Measurements from ENCODE around the gene PLCB1.

PLCB1 gene

GRCh38 chr20:8213831-8214587 lies 81.9 kb downstream of the PLCB1 start:
- TF ChIP-seq CTCF (IDR thresholded peaks at IDR 0.05; ENCODE audit: extremely low read depth, missing control alignments) = no peak
- DNase-seq (ENCODE audit: low spot score) = peak; percentile 32

- TF ChIP-seq CTCF (IDR thresholded peaks at IDR 0.05; ENCODE audit: extremely low read depth, missing control alignments) = no peak
- no peak for DNase-seq (ENCODE audit: low spot score)
These were observed 83.3 kb downstream of the PLCB1 start for GRCh38 chr20:8215361-8215781.

- DNase-seq (ENCODE audit: low spot score) = no peak
- no peak for TF ChIP-seq CTCF (IDR thresholded peaks at IDR 0.05; ENCODE audit: extremely low read depth, missing control alignments)
These were observed 84.5 kb downstream of the PLCB1 start for GRCh38 chr20:8216375-8217200.

- no peak for TF ChIP-seq CTCF (IDR thresholded peaks at IDR 0.05; ENCODE audit: extremely low read depth, missing control alignments)
- DNase-seq (ENCODE audit: low spot score) = no peak
These were observed 86.8 kb downstream of the PLCB1 start for GRCh38 chr20:8218861-8219260.

GRCh38 chr20:8219403-8219802 lies 87.3 kb downstream of the PLCB1 start:
- DNase-seq (ENCODE audit: low spot score) = no peak

GRCh38 chr20:8220716-8221115 lies 88.7 kb downstream of the PLCB1 start:
- TF ChIP-seq CTCF (IDR thresholded peaks at IDR 0.05; ENCODE audit: extremely low read depth, missing control alignments) = no peak
- no peak for DNase-seq (ENCODE audit: low spot score)

More at GRCh38 chr20:8219403-8219802, 87.3 kb downstream of the PLCB1 start:
- TF ChIP-seq CTCF (IDR thresholded peaks at IDR 0.05; ENCODE audit: extremely low read depth, missing control alignments) = no peak

- no peak for TF ChIP-seq CTCF (IDR thresholded peaks at IDR 0.05; ENCODE audit: extremely low read depth, missing control alignments)
These were observed 89.9 kb downstream of the PLCB1 start for GRCh38 chr20:8221887-8222419.

More at GRCh38 chr20:8221887-8222419, 89.9 kb downstream of the PLCB1 start:
- DNase-seq (ENCODE audit: low spot score) = no peak

All from GM20000 (cell line).